Ascending aorta (tissue), 2 donors: ENCODE data around the gene PIK3CA. TPM values are rescaled to one million over a fixed set of nuclear protein-coding genes. Genes with fewer than 3 reads are reported as not detected.
"Not testable (repeated sequence)": the region's sequence is repeated elsewhere in the genome, so short reads cannot be mapped to it uniquely, and the experiment has no call there.

Experiments used
- DNase-seq, 2 donors: peaks; one replicate each; pipeline ENCODE4 v3.0.0-alpha.2; 2019; ENCODE audit warnings: low spot score in 2 of 2
- H3K27ac ChIP-seq, 2 donors: fragments of 200-600 bp; sonication (generic); one replicate each; pipeline ENCODE4 v1.5.1; 2016 to 2017; ENCODE audit warnings: mild to moderate bottlenecking in 1 of 2
- H3K27me3 ChIP-seq: fragments of 200-600 bp; sonication (generic); one replicate; pipeline ENCODE4 v1.5.1; 2017
- H3K36me3 ChIP-seq, 2 donors: fragments of 200-600 bp; sonication (generic); one replicate each; pipeline ENCODE4 v1.5.1; 2016
- H3K4me1 ChIP-seq, 2 donors: fragments of 200-600 bp; sonication (generic); one replicate each; pipeline ENCODE4 v1.5.1; 2016 to 2017; ENCODE audit warnings: mild to moderate bottlenecking in 1 of 2
- H3K4me3 ChIP-seq, 2 donors: fragments of 200-600 bp; sonication (generic); one replicate each; pipeline ENCODE4 v1.5.1; 2016 to 2017; ENCODE audit warnings: mild to moderate bottlenecking in 1 of 2
- H3K9me3 ChIP-seq, 2 donors: fragments of 200-600 bp; sonication (generic); one replicate each; pipeline ENCODE4 v1.5.1; 2016
- intact Hi-C: fragments of 100-400 bp; cut with DNase I; formaldehyde crosslinking; loops from one replicate; pipeline ENCODE4 v1.15.1; 2023
- total RNA-seq: library from RNA; depleted of rRNA; stranded (reverse); fragments of >200 nt; gene quantifications from one replicate; pipeline ENCODE4 v1.1.0, GENCODE V29; 2016
- TF ChIP-seq, protein P1 (sequence below), 3 experiments: fragments of 200-600 bp in 2 of 3; fragments of 450-650 bp in 1 of 3; sonication (generic) in 2 of 3; IDR thresholded peaks; one replicate each; pipeline ENCODE4 v1.5.1; 2016 to 2019; ENCODE audit warnings: antibody characterized with exemption in 3 of 3, mild to moderate bottlenecking in 1 of 3, moderate library complexity in 1 of 3

The PIK3CA gene
- total RNA-seq, 1 donor from 2014 or later: 12.7 TPM

DNA sequence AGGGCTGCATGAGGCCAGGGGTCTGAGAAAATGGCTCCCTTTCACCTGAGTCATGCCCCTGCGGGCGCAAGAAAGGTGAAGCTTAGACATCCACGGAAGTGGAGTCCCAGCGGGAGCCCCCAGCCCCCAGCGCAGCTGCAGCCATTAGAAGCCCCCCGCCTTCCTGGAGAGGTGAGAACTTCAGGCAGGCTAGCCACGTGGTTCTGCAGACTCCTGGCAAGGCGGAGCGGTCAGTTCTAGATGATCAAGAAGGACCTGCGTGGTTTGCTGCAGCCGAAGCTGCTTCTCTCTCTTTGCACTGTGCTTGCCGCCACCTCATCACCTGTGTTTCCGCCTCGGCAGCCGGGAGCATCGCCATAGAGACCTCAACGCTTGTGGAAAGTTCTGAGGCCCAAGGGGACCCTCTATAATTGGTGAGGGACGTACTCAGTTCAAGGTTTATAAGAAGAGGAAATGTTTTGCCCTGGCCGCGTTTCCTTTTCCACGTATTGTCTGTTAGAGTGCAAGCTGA lies 118.6 kb downstream of the PIK3CA start:
- no peak for DNase-seq
- intact Hi-C loops: no loop called here
- Histone ChIP-seq H3K36me3 (no peaks in the 10 kb centered on the region), H3K4me1 (no peaks in the 10 kb centered on the region), H3K4me3 (no peak overlapping the region), H3K27ac (no peak overlapping the region), H3K9me3 (no peaks in the 10 kb centered on the region), H3K27me3 (no peaks in the 10 kb centered on the region)
- TF ChIP-seq, protein P1, sequence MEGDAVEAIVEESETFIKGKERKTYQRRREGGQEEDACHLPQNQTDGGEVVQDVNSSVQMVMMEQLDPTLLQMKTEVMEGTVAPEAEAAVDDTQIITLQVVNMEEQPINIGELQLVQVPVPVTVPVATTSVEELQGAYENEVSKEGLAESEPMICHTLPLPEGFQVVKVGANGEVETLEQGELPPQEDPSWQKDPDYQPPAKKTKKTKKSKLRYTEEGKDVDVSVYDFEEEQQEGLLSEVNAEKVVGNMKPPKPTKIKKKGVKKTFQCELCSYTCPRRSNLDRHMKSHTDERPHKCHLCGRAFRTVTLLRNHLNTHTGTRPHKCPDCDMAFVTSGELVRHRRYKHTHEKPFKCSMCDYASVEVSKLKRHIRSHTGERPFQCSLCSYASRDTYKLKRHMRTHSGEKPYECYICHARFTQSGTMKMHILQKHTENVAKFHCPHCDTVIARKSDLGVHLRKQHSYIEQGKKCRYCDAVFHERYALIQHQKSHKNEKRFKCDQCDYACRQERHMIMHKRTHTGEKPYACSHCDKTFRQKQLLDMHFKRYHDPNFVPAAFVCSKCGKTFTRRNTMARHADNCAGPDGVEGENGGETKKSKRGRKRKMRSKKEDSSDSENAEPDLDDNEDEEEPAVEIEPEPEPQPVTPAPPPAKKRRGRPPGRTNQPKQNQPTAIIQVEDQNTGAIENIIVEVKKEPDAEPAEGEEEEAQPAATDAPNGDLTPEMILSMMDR (IDR thresholded peaks at IDR 0.05): no peak

DNA sequence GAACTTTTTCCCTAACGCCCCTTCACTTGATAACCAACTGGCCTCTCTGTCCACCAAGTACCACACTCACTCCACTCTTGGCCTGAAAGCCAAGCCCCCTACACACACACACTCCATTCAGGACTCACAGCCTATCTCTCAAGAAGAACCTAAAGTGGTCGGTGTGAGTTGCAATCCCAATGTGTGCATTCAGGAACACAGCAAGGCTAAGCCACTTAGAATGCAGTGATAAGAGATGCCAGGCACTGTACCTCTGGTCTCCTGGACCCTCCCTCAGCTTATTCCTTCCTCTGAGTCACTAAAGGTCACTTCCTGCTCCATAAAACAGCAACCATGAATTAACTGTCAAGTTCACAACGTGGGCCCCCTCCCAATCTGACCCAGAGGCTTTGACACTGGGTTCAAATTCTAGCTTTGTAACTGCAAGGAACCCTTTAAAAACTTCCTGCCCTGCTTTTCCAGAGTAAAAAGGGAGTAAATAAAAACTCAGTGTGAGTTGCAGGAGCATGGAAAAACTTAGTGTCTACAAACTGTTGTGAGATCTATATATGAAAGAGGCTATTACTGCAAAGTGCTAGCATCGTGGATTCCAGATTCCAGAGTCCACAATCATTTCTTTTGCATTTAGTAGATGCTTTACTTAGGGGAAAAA lies 120.4 kb downstream of the PIK3CA start:
- no peak overlapping the region for H3K4me3 ChIP-seq
- H3K4me1 ChIP-seq: no peaks in the 10 kb centered on the region
- no peaks in the 10 kb centered on the region for H3K36me3 ChIP-seq
- H3K9me3 ChIP-seq: no peaks in the 10 kb centered on the region
- H3K27ac ChIP-seq: no peak overlapping the region
- TF ChIP-seq, protein P1 (IDR thresholded peaks at IDR 0.05): no peak
- H3K27me3 ChIP-seq: no peaks in the 10 kb centered on the region
- no peak for DNase-seq
- intact Hi-C loops: no loop called here

DNA sequence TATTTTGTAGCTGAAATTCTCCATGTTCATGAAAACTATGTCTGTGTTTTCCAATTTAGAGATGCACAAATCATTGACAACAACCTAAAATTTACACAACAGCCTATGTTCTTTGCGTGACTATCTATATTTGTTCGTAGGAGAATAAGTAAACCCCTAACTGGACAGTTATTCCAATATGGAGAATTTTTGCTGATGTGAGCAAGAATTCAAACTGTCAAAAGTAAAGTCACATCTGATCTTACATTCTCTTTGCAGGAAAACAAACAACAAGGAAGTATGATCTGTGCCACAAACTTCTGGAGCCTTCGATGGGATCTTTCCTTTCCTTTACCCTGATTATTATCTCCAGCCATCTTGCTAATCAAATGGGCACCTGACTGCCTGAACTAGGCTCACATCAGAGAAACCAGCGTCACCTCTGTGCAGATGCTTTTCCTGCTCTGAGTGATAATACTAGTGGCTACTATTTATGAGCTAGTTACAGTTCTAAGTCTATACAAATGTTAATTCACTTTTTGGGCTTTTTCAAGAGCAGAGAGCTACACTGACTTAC lies 121.1 kb downstream of the PIK3CA start:
- intact Hi-C loops: no loop called here
- Histone ChIP-seq H3K27me3 (no peaks in the 10 kb centered on the region), H3K9me3 (no peaks in the 10 kb centered on the region), H3K4me1 (no peaks in the 10 kb centered on the region), H3K4me3 (no peak overlapping the region), H3K27ac (no peak overlapping the region), H3K36me3 (no peaks in the 10 kb centered on the region)
- TF ChIP-seq, protein P1 (IDR thresholded peaks at IDR 0.05): no peak
- DNase-seq: no peak

GRCh38 chr3:179272385-179272784 lies 124.2 kb downstream of the PIK3CA start:
- DNase-seq: no peak
- Histone ChIP-seq H3K4me1 (no peaks in the 10 kb centered on the region), H3K27ac (no peak overlapping the region), H3K9me3 (no peaks in the 10 kb centered on the region), H3K36me3 (no peaks in the 10 kb centered on the region), H3K27me3 (no peaks in the 10 kb centered on the region), H3K4me3 (no peak overlapping the region)
- TF ChIP-seq, protein P1 (IDR thresholded peaks at IDR 0.05): peak in 1 of 3 experiments; percentile 43
- intact Hi-C loops: no loop called here

DNA sequence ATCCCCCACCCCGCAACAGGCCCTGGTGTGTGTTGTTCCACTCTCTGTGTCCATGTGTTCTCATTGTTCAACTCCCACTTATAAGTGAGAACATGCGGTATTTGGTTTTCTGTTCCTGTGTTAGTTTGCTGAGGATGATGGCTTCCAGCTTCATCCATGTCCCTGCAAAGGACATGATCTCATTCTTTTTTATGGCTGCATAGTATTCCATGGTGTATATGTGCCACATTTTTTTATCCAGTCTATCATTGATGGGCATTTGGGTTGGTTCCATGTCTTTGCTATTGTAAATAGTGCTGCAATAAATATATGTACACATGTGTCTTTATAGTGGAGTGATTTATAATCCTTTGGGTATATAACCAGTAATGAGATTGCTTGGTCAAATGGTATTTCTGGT lies 126.3 kb downstream of the PIK3CA start:
- DNase-seq, H3K9me3 ChIP-seq, H3K27ac ChIP-seq, H3K36me3 ChIP-seq, intact Hi-C loops, H3K27me3 ChIP-seq, H3K4me1 ChIP-seq, H3K4me3 ChIP-seq: not testable (repeated sequence)

GRCh38 chr3:179276001-179276400 lies 127.8 kb downstream of the PIK3CA start:
- Histone ChIP-seq H3K4me1 (no peaks in the 10 kb centered on the region), H3K27ac (no peak overlapping the region), H3K9me3 (no peaks in the 10 kb centered on the region), H3K27me3 (no peaks in the 10 kb centered on the region), H3K36me3 (no peaks in the 10 kb centered on the region), H3K4me3 (no peak overlapping the region)
- DNase-seq: no peak
- intact Hi-C loops: no loop called here
- TF ChIP-seq, protein P1 (IDR thresholded peaks at IDR 0.05): no peak
